ENCODE data around the gene TMIGD2.

DNA sequence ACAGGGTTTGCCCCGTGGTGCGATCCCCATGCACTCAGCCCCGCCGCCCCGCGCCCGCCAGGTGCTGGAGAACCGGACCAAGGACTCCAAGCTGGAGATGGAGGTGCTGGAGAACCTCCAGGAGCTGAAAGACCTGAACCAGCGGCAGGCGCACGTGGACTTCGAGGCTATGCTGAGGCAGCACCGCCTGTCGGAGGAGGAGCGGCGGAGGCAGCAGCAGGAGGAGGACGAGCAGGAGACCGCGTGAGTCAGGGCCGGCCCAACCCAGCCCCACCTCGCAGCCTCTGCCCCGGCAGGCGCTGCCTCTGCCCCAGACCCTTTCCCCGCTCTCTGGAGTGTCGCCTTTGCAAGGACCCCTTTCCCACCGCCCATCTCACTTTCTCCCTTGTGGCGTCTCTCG lies 44.0 kb downstream of the TMIGD2 start:
- TF ChIP-seq, protein P1, sequence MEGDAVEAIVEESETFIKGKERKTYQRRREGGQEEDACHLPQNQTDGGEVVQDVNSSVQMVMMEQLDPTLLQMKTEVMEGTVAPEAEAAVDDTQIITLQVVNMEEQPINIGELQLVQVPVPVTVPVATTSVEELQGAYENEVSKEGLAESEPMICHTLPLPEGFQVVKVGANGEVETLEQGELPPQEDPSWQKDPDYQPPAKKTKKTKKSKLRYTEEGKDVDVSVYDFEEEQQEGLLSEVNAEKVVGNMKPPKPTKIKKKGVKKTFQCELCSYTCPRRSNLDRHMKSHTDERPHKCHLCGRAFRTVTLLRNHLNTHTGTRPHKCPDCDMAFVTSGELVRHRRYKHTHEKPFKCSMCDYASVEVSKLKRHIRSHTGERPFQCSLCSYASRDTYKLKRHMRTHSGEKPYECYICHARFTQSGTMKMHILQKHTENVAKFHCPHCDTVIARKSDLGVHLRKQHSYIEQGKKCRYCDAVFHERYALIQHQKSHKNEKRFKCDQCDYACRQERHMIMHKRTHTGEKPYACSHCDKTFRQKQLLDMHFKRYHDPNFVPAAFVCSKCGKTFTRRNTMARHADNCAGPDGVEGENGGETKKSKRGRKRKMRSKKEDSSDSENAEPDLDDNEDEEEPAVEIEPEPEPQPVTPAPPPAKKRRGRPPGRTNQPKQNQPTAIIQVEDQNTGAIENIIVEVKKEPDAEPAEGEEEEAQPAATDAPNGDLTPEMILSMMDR (IDR thresholded peaks at IDR 0.05): no peak
- no peak for TF ChIP-seq POLR2A (IDR thresholded peaks at IDR 0.05)
- no peak for TF ChIP-seq POLR2AphosphoS5 (IDR thresholded peaks at IDR 0.05)
